Measurements from ENCODE around the gene ZNF714.

ZNF714 gene

DNA sequence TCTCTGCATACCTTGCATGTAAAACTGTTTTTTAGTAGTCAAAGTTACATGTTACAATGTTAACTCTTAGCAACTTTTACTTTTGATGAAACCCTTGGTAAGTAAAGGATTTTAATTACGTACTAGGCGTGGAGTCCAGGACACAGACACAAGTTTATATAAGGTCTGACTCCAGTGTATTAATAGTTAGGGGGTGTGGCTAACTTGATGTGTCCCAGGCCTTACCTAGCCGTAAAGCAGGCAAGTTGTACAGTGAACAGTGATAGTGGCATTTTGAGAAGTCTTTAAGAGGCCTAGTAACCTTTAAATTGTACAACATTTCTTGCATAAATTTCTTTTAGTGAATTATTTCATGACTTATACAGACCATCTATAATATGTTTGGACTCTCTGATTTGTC lies 5.9 kb downstream of the ZNF714 start:
- TF ChIP-seq, protein P1, sequence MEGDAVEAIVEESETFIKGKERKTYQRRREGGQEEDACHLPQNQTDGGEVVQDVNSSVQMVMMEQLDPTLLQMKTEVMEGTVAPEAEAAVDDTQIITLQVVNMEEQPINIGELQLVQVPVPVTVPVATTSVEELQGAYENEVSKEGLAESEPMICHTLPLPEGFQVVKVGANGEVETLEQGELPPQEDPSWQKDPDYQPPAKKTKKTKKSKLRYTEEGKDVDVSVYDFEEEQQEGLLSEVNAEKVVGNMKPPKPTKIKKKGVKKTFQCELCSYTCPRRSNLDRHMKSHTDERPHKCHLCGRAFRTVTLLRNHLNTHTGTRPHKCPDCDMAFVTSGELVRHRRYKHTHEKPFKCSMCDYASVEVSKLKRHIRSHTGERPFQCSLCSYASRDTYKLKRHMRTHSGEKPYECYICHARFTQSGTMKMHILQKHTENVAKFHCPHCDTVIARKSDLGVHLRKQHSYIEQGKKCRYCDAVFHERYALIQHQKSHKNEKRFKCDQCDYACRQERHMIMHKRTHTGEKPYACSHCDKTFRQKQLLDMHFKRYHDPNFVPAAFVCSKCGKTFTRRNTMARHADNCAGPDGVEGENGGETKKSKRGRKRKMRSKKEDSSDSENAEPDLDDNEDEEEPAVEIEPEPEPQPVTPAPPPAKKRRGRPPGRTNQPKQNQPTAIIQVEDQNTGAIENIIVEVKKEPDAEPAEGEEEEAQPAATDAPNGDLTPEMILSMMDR (IDR thresholded peaks at IDR 0.05; ENCODE audit: insufficient read depth, missing control alignments), result no peak
- FAIRE-seq (no peak), DNase-seq (ENCODE audit: insufficient read length, low spot score) (no peak)

DNA sequence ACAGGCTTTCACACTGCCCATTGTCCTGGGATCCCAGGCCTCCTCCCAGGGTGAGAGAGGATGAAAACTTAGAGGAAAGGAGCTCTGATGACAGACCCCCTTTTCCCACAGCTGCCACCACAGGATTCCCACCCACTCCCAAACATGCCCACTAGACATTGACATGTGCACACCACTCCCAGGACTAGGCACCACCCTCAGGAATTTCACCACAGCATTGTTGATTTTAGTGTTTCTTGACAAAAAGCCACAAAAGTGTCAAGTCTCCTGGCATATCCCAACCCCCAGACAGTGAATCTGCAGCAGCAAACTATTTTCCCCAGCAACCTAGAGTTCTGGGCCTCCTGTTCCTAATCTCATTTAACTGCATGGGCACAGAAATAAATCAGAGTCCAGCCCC lies 10.1 kb downstream of the ZNF714 start:
- no peak for FAIRE-seq
- TF ChIP-seq, protein P1 (IDR thresholded peaks at IDR 0.05; ENCODE audit: insufficient read depth, missing control alignments), result no peak
- no peak for DNase-seq (ENCODE audit: insufficient read length, low spot score)

DNA sequence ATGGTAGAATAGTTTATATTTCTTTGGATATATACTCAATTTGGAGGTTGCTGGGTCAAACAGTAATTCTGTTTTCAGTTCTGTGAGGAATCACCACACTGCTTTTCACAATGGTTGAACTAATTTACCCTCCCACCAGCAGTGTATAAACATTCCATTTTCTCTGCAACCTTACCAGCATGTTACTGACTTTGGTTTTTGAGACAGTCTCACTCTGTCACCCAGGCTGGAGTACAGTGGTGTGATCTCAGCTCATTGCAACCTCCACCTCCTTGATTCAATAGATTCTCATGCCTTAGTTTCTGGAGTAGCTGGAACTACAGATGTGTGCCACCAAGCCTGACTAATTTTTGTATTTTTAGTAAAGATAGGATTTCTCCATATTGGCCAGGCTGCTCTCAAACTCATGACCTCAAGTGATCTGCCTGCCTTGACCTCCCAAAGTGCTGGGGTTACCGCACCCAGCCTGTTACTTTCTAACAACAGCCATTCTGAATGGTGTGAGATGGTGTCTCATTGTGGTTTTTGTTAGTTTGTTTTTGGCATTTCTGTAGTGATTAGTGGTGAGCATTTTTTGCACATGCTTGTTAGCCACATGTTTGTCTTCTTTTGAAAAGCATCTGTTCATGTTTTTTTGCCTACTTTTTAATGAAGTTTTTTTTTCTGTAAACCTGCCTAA lies 12.5 kb downstream of the ZNF714 start:
- DNase-seq (ENCODE audit: insufficient read length, low spot score), result no peak
- FAIRE-seq, result no peak
- TF ChIP-seq, protein P1 (IDR thresholded peaks at IDR 0.05; ENCODE audit: insufficient read depth, missing control alignments), result no peak

DNA sequence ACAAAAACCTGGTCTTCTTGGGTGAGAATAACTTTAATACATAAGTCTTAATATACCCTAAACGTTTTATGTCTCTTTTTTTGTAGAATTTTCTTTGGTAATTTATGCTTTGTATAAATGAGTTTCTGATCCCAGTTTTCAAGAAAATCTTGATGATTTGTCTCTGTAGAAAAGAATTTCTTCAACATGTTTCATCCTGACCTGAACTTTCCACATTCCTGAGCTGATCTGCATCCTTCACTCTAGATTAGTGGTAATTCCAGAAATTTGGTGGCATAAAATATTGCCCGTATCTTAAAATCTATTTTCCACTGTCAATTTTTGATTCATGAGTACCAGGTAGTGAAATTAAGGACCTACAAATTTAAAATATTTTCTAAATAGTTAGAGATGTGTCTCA lies 16.3 kb downstream of the ZNF714 start:
- FAIRE-seq (no peak), DNase-seq (ENCODE audit: insufficient read length, low spot score) (no peak)
- TF ChIP-seq, protein P1 (IDR thresholded peaks at IDR 0.05; ENCODE audit: insufficient read depth, missing control alignments), result no peak

DNA sequence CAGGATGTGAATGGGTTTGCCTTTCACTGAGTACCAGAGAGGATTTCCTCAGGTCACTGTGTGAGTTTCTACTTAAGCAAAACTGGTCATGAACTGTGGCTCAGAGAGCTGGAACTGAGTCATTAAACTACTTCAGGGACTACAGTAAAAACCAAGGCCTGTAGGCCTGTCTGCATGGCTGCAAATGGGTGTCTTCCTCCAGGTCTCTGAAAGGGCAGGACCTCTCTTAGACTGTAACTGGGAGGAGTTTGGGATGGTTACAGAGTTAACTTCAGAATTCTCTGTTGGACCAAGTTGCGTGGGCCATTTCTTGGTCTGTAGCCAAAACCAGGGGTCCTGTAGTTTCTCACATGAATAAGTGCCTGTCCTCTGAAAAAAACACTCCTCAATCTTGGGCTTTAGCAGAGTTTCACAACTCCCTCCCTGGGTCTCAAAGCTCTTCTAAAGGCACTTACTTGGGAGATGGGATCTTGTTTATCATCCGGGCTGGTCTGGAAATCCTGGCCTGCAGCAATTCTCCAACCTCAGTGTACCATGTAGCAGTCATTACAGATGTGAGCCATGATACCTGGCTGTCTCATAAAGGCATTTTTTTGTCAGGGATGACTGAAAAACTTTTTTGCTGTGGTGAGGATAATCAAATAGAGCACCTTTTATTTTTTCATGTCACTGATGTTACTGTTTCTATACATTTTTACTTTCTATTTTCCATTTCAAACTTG lies 19.7 kb downstream of the ZNF714 start:
- no peak for DNase-seq (ENCODE audit: insufficient read length, low spot score)
- FAIRE-seq, result no peak
- TF ChIP-seq, protein P1 (IDR thresholded peaks at IDR 0.05; ENCODE audit: insufficient read depth, missing control alignments), result no peak

DNA sequence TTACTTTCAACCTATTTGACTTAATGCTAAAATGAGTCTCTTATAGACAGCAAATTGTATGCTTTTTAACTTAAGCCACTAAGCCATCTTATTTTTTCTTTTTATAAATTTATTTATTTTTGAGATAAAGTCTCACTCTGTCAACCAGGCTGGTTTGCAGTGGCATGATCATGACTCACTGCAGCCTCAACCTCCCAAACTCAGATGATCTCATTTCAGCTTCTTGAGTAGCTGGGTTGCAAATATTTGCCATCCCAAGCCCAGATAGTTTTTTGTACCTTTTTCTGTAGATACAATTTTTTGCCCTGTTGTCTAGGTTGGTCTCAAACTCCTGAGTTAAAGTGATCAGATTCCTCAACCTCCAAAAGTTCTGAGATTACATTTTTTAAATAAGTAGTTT lies 27.1 kb downstream of the ZNF714 start:
- FAIRE-seq (no peak), DNase-seq (ENCODE audit: insufficient read length, low spot score) (no peak)
- TF ChIP-seq, protein P1 (IDR thresholded peaks at IDR 0.05; ENCODE audit: insufficient read depth, missing control alignments), result no peak

DNA sequence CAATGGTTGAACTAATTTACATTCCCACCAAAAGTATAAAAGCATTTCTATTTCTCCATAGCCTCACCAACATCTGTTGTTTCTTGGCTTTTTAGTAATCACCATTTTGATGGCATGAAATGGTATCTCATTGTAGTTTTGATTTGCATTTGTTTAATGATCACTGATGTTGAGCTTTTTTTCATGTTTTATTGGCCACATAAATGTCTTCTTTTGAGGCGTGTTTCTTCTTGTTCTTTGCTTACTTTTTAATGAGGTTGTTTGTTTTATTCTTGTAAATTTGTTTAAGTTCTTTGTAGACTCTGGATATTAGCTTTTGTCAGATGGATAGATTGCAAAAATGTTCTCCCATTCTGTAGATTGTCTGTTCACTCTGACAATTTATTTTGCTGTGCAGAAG lies 28.2 kb downstream of the ZNF714 start:
- TF ChIP-seq, protein P1 (IDR thresholded peaks at IDR 0.05; ENCODE audit: insufficient read depth, missing control alignments), result no peak
- DNase-seq (ENCODE audit: insufficient read length, low spot score), result no peak
- FAIRE-seq, result no peak

Measured in D721Med (cell line).